ENCODE data around the gene MTR. TPM values are rescaled to one million over a fixed set of nuclear protein-coding genes. Genes with fewer than 3 reads are reported as not detected.
A peak's percentile ranks its signal among the peaks of the same experiment; 100 is the strongest.

Gene MTR
- total and polyA plus RNA-seq, 9 of the 15 experiments (the other 6 are each of a cell fraction or from before 2014, with no cell fraction given), result 3.4 to 44.3 (median 20.3) TPM

- peaks cover 74% of the 10 kb centered on the region for H3K36me3 ChIP-seq (ENCODE audit: control insufficient read depth, insufficient read depth, low read length)
- no peak for ATAC-seq
- 100% methylated on average over 1 of the region's 1 CpG for WGBS (ENCODE audit: insufficient coverage, low coverage, missing lambda C conversion rate)
- H3K9me1 ChIP-seq (ENCODE audit: control insufficient read depth, insufficient read depth, low read length), result no peaks in the 10 kb centered on the region
- H3K9ac ChIP-seq (ENCODE audit: insufficient read depth in 1 of 2, low read depth in 2 of 2, low read length in 2 of 2), result no peak overlapping the region
- no peak overlapping the region for H3K27ac ChIP-seq (ENCODE audit: extremely low read depth, low read depth, low read length)
- H3K4me1 ChIP-seq (replicated peaks in 1 of 2; ENCODE audit: control insufficient read depth in 2 of 2, insufficient read depth in 2 of 2, low read length in 2 of 2), result no peaks in the 10 kb centered on the region
- ChIA-PET POLR2A (no interaction called here), CTCF (ENCODE audit: low intra/inter-chr PET ratio) (no interaction called here)
- TF ChIP-seq CEBPG (CRISPR knock-in tag; IDR thresholded peaks at IDR 0.05) (no peak), CEBPG (tag; conservative IDR thresholded peaks at IDR 0.05 in 1 of 2, IDR thresholded peaks at IDR 0.05 in 1 of 2) (peak in 1 of 2 experiments; percentile 39; a peak in 3 of 4 replicates), PCBP2 (IDR thresholded peaks at IDR 0.05; ENCODE audit: low read depth, low read length, poor library complexity, severe bottlenecking) (no peak), SPI1 (IDR thresholded peaks at IDR 0.05; ENCODE audit: borderline replicate concordance, low read depth, low read length) (no peak), CREBBP (IDR thresholded peaks at IDR 0.05; ENCODE audit: low read depth, low read length) (no peak), BRD4 (IDR thresholded peaks at IDR 0.05) (no peak)
- intact Hi-C loops (cut with micrococcal nuclease) (loop anchor here (5.0 kb wide), 2 partner anchors 258 to 763 kb away; no protein-coding TSS in a partner anchor), in situ Hi-C loops (cut with MboI) (no loop called here)
- H3K27me3 ChIP-seq (ENCODE audit: control insufficient read depth in 2 of 2, insufficient read depth in 2 of 2, low read length in 2 of 2), result no peaks in the 10 kb centered on the region
- no peak overlapping the region for H2AFZ ChIP-seq (ENCODE audit: low read depth, low read length)
- no peaks in the 10 kb centered on the region for H4K20me1 ChIP-seq (replicated peaks; ENCODE audit: control insufficient read depth, insufficient read depth, low read length)
- FAIRE-seq, result no peak
- H3K4me2 ChIP-seq (ENCODE audit: insufficient read depth, low read length), result no peak overlapping the region
- BruUV-seq (replicated peaks), result no TSS peak
- DNase-seq (ENCODE audit: extremely low read depth in 1 of 4, low spot score in 3 of 4), result no peak
- no peaks in the 10 kb centered on the region for H3K79me2 ChIP-seq (ENCODE audit: control insufficient read depth, insufficient read depth, low read length)
- H3K9me3 ChIP-seq (replicated peaks; ENCODE audit: control insufficient read depth, insufficient read depth, low read depth, low read length), result no peaks in the 10 kb centered on the region
- H3K4me3 ChIP-seq, result no peak overlapping the region
Observed at GRCh38 chr1:236865818-236866155, 70.7 kb downstream of the MTR start.

Data from K562 (cell line).